Lung (tissue), 12 donors: ENCODE measurements around the gene ZNF618. TPM values are rescaled to one million over a fixed set of nuclear protein-coding genes. Genes with fewer than 3 reads are reported as not detected.
"Not testable (repeated sequence)": the region's sequence is repeated elsewhere in the genome, so short reads cannot be mapped to it uniquely, and the experiment has no call there.

Source experiments
- ATAC-seq: fragments of 200-7000 bp; cut with Tn5 transposase; one replicate; pipeline ENCODE4 v1.9.1; 2020; ENCODE audit warnings: moderate number of reproducible peaks; ENCODE audit not compliant: insufficient read depth, low FRiP score
- DNase-seq, 3 donors: peaks; one replicate each; pipeline ENCODE4 v3.0.0-alpha.2; 2013 to 2017
- H3K27ac ChIP-seq, 2 donors: one replicate each; pipeline ENCODE4 v1.5.1; 2013; ENCODE audit warnings: mild to moderate bottlenecking in 2 of 2, moderate library complexity in 2 of 2, control low read depth in 1 of 2, inconsistent platforms in 1 of 2, low read depth in 1 of 2, low read length in 1 of 2
- H3K27me3 ChIP-seq, 3 donors: one replicate each; pipeline ENCODE4 v1.5.1; 2013; ENCODE audit warnings: low read length in 2 of 3; ENCODE audit not compliant: control insufficient read depth in 3 of 3, insufficient read depth in 3 of 3
- H3K36me3 ChIP-seq, 4 donors: one replicate each; pipeline ENCODE4 v1.5.1; 2013; ENCODE audit warnings: low read length in 4 of 4, mild to moderate bottlenecking in 1 of 4, moderate library complexity in 1 of 4; ENCODE audit not compliant: control insufficient read depth in 4 of 4, insufficient read depth in 4 of 4
- H3K4me1 ChIP-seq, 5 donors: one replicate each; pipeline ENCODE4 v1.5.1; 2013; ENCODE audit warnings: low read length in 5 of 5, mild to moderate bottlenecking in 2 of 5, moderate library complexity in 1 of 5; ENCODE audit not compliant: control insufficient read depth in 5 of 5, insufficient read depth in 5 of 5
- H3K4me3 ChIP-seq: one replicate; pipeline ENCODE4 v1.5.1; 2013; ENCODE audit warnings: mild to moderate bottlenecking, control low read depth, moderate library complexity
- H3K9ac ChIP-seq, 2 donors: one replicate each; pipeline ENCODE4 v1.5.1; 2013; ENCODE audit warnings: low read length in 2 of 2, control low read depth in 1 of 2; ENCODE audit not compliant: insufficient read depth in 1 of 2
- H3K9me3 ChIP-seq, 4 donors: one replicate each; pipeline ENCODE4 v1.5.1; 2013; ENCODE audit warnings: low read length in 3 of 4, mild to moderate bottlenecking in 1 of 4, moderate library complexity in 1 of 4; ENCODE audit not compliant: control insufficient read depth in 4 of 4, insufficient read depth in 3 of 4
- WGBS, 2 donors: extraction: QIAGEN DNeasy Blood & Tissue Kit; methylation state at CpG; one replicate each; pipeline ENCODE4 v1.1.7; 2013; 5-methylcytosine and 5-hydroxymethylcytosine counted together
- polyA plus RNA-seq, 2 donors: library from polyadenylated mRNA; stranded (reverse); fragments of 200-250 nt; gene quantifications; one replicate each; pipeline ENCODE4 v1.2.1, GENCODE V29; 2013
- total RNA-seq, 2 donors: library from RNA; depleted of rRNA in 1 of 2; stranded (reverse); fragments of >200 nt in 1 of 2; gene quantifications; one replicate each; pipeline ENCODE4 v1.2.1, GENCODE V29; 2014 to 2021
- TF ChIP-seq, protein P1 (sequence below): IDR thresholded peaks from 2 replicates; pipeline ENCODE4 v1.5.1; 2012; ENCODE audit warnings: mild to moderate bottlenecking; ENCODE audit errors: control extremely low read depth, extremely low read depth
- donor health status: control.
- donor health status: control.
- donor health status: Bipolar disorder and iron deficiency.
- donor health status: healthy.
- donor health status: DM: yes; HTN: yes; CAD: no.

The ZNF618 gene
- total and polyA plus RNA-seq, 4 donors = 1.6 to 16.3 (median 6.0) TPM

DNA sequence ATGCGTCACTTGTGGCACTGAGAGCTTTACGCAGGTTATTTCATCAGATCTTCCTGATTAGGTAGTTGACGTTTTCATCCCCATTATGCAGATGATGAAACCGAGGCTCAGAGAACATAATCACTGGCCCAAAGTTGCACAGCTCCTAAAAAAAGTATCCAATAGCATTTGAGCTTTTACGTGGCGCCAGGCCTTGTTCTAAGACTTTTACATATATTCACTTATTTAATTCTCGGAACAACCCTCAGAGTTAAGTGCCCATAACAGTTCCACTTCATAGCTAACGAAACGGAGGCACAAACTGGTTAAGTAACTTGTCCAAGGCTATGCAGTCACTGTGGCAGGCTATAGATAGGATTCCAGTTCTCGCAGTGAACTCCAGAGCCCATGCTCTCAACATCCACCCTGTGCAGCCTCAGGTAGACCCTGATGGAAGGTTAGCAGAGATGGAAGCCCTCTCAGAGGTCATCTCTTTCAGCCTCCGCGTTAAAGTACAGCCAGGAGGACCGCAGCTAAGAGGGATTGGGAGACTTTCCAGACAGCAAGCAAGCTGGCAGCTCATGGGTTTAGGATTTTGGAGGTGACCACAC lies 162.7 kb downstream of the ZNF618 start:
- H3K9me3 ChIP-seq = peaks cover 0 to 8% (median 0%) of the 10 kb centered on the region in 4 donors
- no peak overlapping the region for H3K27ac ChIP-seq
- H3K9ac ChIP-seq = no peak overlapping the region
- H3K27me3 ChIP-seq = no peaks in the 10 kb centered on the region
- no peaks in the 10 kb centered on the region for H3K4me1 ChIP-seq
- no peak for ATAC-seq
- DNase-seq = peak in 1 of 3 donors; percentile 12
- H3K4me3 ChIP-seq = no peak overlapping the region
- WGBS, 2 donors = 92 to 93% methylated on average over 13 of the region's 13 CpGs
- H3K36me3 ChIP-seq = peaks cover 3 to 47% (median 35%) of the 10 kb centered on the region in 4 donors
- TF ChIP-seq, protein P1, sequence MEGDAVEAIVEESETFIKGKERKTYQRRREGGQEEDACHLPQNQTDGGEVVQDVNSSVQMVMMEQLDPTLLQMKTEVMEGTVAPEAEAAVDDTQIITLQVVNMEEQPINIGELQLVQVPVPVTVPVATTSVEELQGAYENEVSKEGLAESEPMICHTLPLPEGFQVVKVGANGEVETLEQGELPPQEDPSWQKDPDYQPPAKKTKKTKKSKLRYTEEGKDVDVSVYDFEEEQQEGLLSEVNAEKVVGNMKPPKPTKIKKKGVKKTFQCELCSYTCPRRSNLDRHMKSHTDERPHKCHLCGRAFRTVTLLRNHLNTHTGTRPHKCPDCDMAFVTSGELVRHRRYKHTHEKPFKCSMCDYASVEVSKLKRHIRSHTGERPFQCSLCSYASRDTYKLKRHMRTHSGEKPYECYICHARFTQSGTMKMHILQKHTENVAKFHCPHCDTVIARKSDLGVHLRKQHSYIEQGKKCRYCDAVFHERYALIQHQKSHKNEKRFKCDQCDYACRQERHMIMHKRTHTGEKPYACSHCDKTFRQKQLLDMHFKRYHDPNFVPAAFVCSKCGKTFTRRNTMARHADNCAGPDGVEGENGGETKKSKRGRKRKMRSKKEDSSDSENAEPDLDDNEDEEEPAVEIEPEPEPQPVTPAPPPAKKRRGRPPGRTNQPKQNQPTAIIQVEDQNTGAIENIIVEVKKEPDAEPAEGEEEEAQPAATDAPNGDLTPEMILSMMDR = no peak

DNA sequence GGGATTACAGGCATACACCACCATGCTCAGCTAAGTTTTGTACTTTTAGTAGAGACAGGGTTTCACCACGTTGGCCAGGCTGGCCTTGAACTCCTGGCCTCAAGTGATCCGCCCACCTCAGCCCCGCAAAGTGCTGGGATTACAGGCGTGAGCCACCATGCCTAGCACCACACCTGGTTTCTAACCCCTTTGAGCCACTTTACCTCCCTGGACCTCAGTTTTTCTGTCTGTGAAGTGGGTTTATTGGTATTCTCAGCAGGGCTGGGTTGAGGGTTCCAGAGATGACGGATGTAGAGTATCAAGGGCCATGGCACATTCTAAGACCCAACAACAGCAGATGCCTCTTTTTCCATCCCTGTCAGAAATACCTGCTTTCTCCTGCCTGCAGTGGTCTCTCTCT lies 163.4 kb downstream of the ZNF618 start:
- Histone ChIP-seq H3K9ac (no peak overlapping the region), H3K9me3 (peaks cover 0 to 8% (median 0%) of the 10 kb centered on the region in 4 donors), H3K36me3 (peaks cover 3 to 42% (median 32%) of the 10 kb centered on the region in 4 donors), H3K27me3 (no peaks in the 10 kb centered on the region), H3K4me1 (no peaks in the 10 kb centered on the region), H3K27ac (no peak overlapping the region), H3K4me3 (no peak overlapping the region)
- WGBS, 2 donors = 91 to 96% methylated on average over 5 of the region's 5 CpGs
- TF ChIP-seq, protein P1 = no peak
- ATAC-seq (no peak), DNase-seq (no peak)

DNA sequence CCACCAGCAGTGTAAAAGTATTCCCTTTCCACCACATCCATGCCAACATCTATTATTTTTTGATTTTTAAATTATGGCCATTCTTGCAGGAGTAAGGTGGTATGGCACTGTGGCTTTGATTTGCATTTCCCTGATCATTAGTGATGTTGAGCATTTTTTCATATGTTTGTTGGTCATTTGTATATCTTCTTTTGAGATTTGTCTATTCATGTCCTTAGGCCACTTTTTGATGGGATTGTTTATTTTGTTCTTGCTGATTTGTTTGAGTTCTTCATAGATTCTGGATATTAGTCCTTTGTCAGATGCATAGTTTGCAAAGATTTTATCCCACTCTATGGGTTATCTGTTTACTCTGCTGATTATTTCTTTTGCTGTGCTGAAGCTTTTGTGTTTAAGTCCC lies 167.6 kb downstream of the ZNF618 start:
- DNase-seq, H3K9me3 ChIP-seq, H3K4me3 ChIP-seq, H3K27me3 ChIP-seq, H3K9ac ChIP-seq, ATAC-seq, H3K4me1 ChIP-seq, H3K27ac ChIP-seq: not testable (repeated sequence)
- peaks cover 3 to 37% (median 16%) of the 10 kb centered on the region in 4 donors for H3K36me3 ChIP-seq

DNA sequence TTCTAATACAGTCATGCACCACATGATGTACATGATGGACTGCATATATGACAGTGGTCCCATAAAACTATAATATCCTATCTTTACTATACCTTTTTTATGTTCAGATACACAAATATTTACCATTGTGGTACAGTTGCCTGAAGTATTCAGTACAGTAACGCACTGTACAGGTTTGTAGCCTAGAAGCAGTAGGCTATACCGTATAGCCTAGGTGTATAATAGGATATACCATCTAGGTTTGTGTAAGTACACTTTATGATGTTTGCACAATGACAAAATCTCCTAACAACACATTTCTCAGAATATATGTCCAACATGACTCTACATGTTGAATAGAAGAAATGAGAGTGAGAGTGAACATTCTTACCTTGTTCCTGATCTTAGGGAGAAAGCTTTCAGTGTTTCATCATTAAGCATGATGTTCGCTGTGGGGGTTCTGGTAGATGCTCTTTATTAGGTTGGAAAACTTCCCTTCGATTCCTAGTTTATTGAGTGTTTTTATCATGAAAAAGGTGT lies 170.2 kb downstream of the ZNF618 start:
- no peak for DNase-seq
- H3K27ac ChIP-seq = no peak overlapping the region
- H3K27me3 ChIP-seq = no peaks in the 10 kb centered on the region
- H3K4me3 ChIP-seq = no peak overlapping the region
- H3K9ac ChIP-seq = no peak overlapping the region
- TF ChIP-seq, protein P1 = no peak
- peaks cover 3 to 43% (median 32%) of the 10 kb centered on the region in 4 donors for H3K36me3 ChIP-seq
- no peak for ATAC-seq
- H3K4me1 ChIP-seq = no peaks in the 10 kb centered on the region
- WGBS, 2 donors = 94 to 96% methylated on average over 4 of the region's 4 CpGs
- H3K9me3 ChIP-seq = no peaks in the 10 kb centered on the region
